GM10248 (cell line): ENCODE results near the gene PCCA.
"Not testable (repeated sequence)": the region's sequence is repeated elsewhere in the genome, so short reads cannot be mapped to it uniquely, and the experiment has no call there.

Source experiments
- CTCF ChIA-PET: fragments of 300-600 bp; sonication (Branson Sonifier 250); formaldehyde crosslinking; extraction: SDS; loops from one replicate; lab custom pipeline; 2021; ENCODE audit warnings: antibody characterized with exemption; lab: Yijun Ruan, JAX
- POLR2A ChIA-PET: fragments of 350-650 bp; sonication (Branson Sonifier 250); formaldehyde crosslinking; extraction: SDS; loops from one replicate; lab custom pipeline; 2020; ENCODE audit warnings: antibody characterized with exemption; lab: Yijun Ruan, JAX
- DNase-seq: peaks from one replicate; pipeline ENCODE4 v3.0.0; 2012; ENCODE audit errors: extremely low spot score
- TF ChIP-seq, protein P1 (sequence below): IDR thresholded peaks from 2 replicates; pipeline ENCODE4 v1.5.1; 2012; ENCODE audit warnings: mild to moderate bottlenecking, low read depth; ENCODE audit errors: extremely low read depth, missing control alignments, control extremely low read depth

The PCCA gene

GRCh38 chr13:100138859-100139491, 50.1 kb downstream of the PCCA start:
- ChIA-PET POLR2A (no interaction called here), CTCF (no interaction called here)
- DNase-seq, result no peak
- TF ChIP-seq, protein P1, sequence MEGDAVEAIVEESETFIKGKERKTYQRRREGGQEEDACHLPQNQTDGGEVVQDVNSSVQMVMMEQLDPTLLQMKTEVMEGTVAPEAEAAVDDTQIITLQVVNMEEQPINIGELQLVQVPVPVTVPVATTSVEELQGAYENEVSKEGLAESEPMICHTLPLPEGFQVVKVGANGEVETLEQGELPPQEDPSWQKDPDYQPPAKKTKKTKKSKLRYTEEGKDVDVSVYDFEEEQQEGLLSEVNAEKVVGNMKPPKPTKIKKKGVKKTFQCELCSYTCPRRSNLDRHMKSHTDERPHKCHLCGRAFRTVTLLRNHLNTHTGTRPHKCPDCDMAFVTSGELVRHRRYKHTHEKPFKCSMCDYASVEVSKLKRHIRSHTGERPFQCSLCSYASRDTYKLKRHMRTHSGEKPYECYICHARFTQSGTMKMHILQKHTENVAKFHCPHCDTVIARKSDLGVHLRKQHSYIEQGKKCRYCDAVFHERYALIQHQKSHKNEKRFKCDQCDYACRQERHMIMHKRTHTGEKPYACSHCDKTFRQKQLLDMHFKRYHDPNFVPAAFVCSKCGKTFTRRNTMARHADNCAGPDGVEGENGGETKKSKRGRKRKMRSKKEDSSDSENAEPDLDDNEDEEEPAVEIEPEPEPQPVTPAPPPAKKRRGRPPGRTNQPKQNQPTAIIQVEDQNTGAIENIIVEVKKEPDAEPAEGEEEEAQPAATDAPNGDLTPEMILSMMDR, result no peak

GRCh38 chr13:100139817-100140216, 50.9 kb downstream of the PCCA start:
- DNase-seq, result no peak
- TF ChIP-seq, protein P1, result no peak
- ChIA-PET CTCF (interaction anchor here (1.1 kb wide), 1 partner anchor 21 kb away, joined by 4 read pairs; no protein-coding TSS in a partner anchor), POLR2A (no interaction called here)

GRCh38 chr13:100140441-100140840, 51.5 kb downstream of the PCCA start:
- CTCF ChIA-PET, result interaction anchor here (1.1 kb wide), 1 partner anchor 20 kb away, joined by 4 read pairs; no protein-coding TSS in a partner anchor
- TF ChIP-seq, protein P1, result no peak
- POLR2A ChIA-PET, result no interaction called here
- DNase-seq, result no peak

GRCh38 chr13:100141461-100141961, 52.6 kb downstream of the PCCA start:
- POLR2A ChIA-PET, CTCF ChIA-PET: not testable (repeated sequence)

DNA sequence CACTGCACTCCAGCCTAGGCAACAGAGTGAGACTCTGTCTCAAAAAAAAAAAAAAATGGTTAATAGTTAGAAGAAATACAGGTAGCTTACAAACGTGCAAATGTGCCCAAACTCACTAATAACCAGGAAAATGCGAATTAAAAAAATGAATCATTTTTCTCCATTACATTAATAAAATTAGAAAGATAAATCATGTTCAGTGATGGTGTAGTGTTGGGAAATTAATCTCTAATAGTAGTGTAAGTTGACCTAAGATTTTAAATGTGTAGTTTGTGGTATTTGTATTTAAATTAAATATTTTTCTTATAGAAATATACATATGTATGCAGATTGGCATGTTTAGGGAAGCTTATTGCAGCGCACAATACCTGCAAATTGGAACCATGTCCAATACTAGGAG, 57.6 kb downstream of the PCCA start:
- DNase-seq, result no peak
- TF ChIP-seq, protein P1, result no peak
- POLR2A ChIA-PET, result no interaction called here
- CTCF ChIA-PET, result interaction anchor here (1.0 to 1.6 kb wide), 2 partner anchors 16 to 73 kb away, joined by 3 to 4 read pairs; no protein-coding TSS in a partner anchor

More at GRCh38 chr13:100141461-100141961, 52.6 kb downstream of the PCCA start:
- not testable (repeated sequence) for DNase-seq

- TF ChIP-seq, protein P1, result no peak
Observed at GRCh38 chr13:100147825-100148224, 58.9 kb downstream of the PCCA start.

DNA sequence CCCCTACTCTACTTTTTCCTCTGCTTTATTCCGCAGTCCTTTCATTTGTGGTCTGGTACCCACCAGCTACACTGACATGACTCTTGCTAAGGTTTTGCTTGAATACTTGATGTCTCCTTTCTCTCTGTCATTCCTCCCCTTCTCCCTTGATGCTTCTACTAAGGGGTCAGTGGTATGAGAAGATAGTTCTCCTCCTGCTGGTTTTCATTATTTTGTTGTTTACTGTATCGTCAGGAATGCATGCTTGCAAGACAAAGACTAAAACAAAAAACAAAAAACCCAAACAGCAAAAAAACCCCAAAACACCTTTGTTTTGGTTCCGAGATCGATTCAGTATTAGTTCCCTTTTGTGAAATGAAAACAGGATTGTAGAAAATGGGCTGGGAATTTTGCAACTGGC, 59.5 kb downstream of the PCCA start:
- ChIA-PET POLR2A (no interaction called here), CTCF (no interaction called here)
- TF ChIP-seq, protein P1, result no peak
- DNase-seq, result no peak

More at GRCh38 chr13:100147825-100148224, 58.9 kb downstream of the PCCA start:
- ChIA-PET POLR2A (no interaction called here), CTCF (interaction anchor here (1.6 kb wide), 1 partner anchor 15 kb away, joined by 4 read pairs; no protein-coding TSS in a partner anchor)
- DNase-seq, result no peak
